Activated naive CD8-positive, alpha-beta T cell treated with anti-CD3 and anti-CD28 coated beads, Interleukin-2, amount 10 ng/mL, durations not matched to agents 7 days and 5 days (primary cell): ENCODE data around the gene RHOA. TPM values are rescaled to one million over a fixed set of nuclear protein-coding genes. Genes with fewer than 3 reads are reported as not detected.
"Not testable (repeated sequence)": the region's sequence is repeated elsewhere in the genome, so short reads cannot be mapped to it uniquely, and the experiment has no call there.

Experiments used
- ATAC-seq: fragments of 150-1000 bp; cut with Tn5 transposase; one replicate; pipeline ENCODE4 v1.10.0; 2021; ENCODE audit warnings: low read depth, moderate library complexity
- POLR2A ChIA-PET: fragments of 350-600 bp; sonication (Branson Sonifier 250); formaldehyde crosslinking; loops from one replicate; lab custom pipeline; 2021; ENCODE audit warnings: antibody characterized with exemption; lab: Charles Lee
- DNase-seq: peaks from one replicate; pipeline ENCODE4 v3.0.0; 2021
- H3K27ac Mint-ChIP-seq: one replicate; pipeline ENCODE4 v1.8.0; 2022; ENCODE audit warnings: mild to moderate bottlenecking, mixed read lengths
- H3K27me3 Mint-ChIP-seq: one replicate; pipeline ENCODE4 v1.8.0; 2022; ENCODE audit warnings: mild to moderate bottlenecking, moderate library complexity, mixed read lengths
- H3K36me3 Mint-ChIP-seq: one replicate; pipeline ENCODE4 v1.8.0; 2021; ENCODE audit warnings: mild to moderate bottlenecking, mixed read lengths
- H3K4me1 Mint-ChIP-seq: one replicate; pipeline ENCODE4 v1.8.0; 2021; ENCODE audit warnings: mixed read lengths
- H3K4me3 Mint-ChIP-seq: one replicate; pipeline ENCODE4 v1.8.0; 2022; ENCODE audit warnings: mild to moderate bottlenecking, moderate library complexity, mixed read lengths
- H3K9me3 Mint-ChIP-seq: one replicate; pipeline ENCODE4 v1.8.0; 2021; ENCODE audit warnings: mixed read lengths
- total RNA-seq, 2 experiments: library from RNA; stranded (reverse); gene quantifications; one replicate each; pipeline ENCODE4 v1.2.3, GENCODE V29; 2021

Gene RHOA
- total RNA-seq, 2 experiments from 2014 or later, result 428 to 441 TPM

DNA sequence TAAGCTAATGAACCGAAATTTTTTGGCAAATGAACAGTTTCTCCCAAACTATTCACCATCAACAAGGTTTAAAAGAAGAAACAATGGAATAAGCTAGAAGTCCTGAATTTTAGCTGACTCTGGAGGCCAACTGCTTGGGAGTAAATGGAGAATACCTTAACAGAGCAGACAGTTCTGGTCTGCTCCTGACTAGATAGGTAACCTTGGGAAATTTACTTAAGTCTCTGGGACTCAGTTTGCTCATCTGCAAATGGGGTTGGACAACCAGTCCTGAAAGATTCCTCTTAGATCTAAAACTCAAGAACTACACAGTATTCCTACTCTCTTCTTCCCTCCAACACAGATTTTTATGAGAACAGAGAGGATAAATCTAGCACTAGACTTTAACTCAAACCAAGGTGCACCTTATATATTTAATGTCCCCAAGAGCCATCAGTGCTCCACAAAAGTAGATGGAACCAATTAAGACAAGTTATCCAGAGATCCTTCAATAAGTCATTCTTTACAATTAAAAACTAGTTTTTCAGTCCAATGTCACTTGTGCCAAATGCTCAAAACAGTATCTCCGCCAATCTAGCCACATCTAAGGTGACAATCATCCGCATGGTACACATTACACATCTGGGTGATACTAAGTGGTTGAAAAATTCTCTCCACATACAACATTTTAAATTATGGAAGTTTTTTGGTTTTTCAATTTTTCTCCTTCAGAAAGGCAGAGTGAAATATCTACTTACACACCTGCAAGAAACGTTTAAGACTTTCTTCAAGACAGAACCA lies 1.5 kb downstream of the RHOA start:
- Mint-ChIP-seq H3K36me3 (peaks cover 22% of the 10 kb centered on the region), H3K4me1 (peaks cover 45% of the 10 kb centered on the region), H3K27me3 (no peaks in the 10 kb centered on the region), H3K4me3 (peak overlapping the region; percentile 94), H3K9me3 (no peaks in the 10 kb centered on the region), H3K27ac (peak overlapping the region; percentile 89)
- POLR2A ChIA-PET, result interaction anchor here (0.6 to 1.1 kb wide), 4 partner anchors 34 to 316 kb away, joined by 3 to 8 read pairs (median 3); partner anchors contain the start of genes QRICH1, USP19 and USP4
- DNase-seq (no peak), ATAC-seq (no peak)

DNA sequence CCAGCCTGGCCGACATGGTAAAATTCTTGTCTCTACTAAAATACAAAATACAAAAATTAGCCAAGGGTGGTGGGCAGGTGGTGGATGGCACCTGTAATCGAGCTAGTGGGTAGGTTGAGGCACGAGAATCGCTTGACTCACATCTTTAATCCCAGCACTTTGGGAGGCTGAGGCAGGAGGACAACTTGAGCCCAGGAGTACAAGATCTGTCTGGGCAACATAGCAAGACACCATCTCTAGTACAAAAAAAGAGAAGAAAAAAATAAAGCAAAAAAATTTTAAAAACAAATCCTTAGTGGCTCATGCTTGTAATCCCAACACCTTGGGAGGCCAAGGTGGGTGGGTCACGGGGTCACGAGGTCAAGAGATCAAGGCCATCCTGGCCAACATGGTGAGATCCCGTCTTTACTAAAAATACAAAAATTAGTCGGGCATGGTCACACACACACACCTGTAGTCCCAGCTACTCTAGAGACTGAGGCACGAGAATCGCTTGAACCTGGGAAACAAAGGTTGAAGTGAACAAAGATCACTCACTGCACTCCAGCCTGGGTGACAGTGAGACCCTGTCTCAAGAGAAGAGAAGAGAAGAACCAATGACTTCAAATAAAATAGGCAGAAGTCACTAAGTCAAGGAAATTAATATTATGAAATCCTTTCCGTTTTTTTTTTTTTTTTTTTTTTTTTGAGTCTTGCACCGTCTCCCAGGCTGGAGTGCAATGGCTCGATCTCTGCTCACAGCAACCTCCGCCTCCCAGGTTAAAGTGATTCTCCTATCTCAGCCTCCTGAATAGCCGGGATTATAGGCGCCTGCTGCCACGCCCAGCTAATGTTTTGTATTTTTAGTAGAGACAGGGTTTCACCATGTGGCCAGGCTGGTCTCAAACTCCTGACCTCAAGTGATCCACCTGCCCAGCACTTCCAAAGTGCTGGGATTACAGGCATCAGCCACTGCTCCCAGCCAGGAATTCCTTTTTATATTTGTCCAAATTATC lies 4.9 kb downstream of the RHOA start:
- POLR2A ChIA-PET, result no interaction called here
- ATAC-seq (no peak), DNase-seq (no peak)
- Mint-ChIP-seq H3K4me3 (peak overlapping the region; percentile 47), H3K9me3 (no peaks in the 10 kb centered on the region), H3K27me3 (no peaks in the 10 kb centered on the region), H3K4me1 (peaks cover 29% of the 10 kb centered on the region), H3K36me3 (peaks cover 20% of the 10 kb centered on the region), H3K27ac (peak overlapping the region; percentile 49)

DNA sequence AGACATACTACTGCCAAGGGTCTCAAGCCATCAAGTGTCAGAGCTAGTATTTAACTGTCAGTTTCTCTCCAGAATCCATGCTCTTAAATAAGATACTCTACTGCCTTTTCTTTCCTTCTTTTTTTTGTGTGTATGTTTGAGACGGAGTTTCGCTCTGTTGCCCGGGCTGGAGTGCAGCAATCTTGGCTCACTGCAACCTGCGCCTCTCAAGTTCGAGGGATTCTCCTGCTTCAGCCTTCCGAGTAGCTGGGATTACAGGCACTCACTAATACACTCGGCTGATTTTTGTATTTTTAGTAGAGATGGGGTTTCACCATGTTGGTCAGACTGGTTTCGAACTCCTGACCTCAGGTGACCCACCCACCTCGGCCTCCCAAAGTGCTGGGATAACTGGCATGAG lies 6.2 kb downstream of the RHOA start:
- not testable (repeated sequence) for H3K27ac Mint-ChIP-seq, H3K27me3 Mint-ChIP-seq
- POLR2A ChIA-PET, result interaction anchor here (0.8 to 1.0 kb wide), 2 partner anchors 64 to 66 kb away, joined by 4 to 6 read pairs; partner anchors contain the start of gene USP4

DNA sequence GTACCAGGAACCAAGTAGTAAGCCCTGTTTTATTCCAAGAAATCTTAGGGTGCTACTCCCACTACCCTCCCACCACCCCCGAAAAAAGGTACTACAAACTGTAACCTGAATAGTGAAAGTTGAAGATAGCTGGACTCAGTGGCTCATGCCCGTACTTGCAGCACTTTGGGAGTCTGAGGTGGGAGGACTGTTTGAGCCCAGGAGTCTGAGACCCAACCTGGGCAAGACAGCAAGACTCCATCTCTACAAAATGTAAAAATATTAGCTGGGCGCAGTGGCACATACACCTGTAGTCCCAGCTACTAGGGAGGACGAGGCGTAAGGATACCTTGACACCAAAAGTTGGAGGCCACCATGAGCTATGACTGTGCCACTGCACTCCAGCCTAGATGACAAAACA lies 7.9 kb downstream of the RHOA start:
- no peak for DNase-seq
- Mint-ChIP-seq H3K27ac (no peak overlapping the region), H3K36me3 (peaks cover 30% of the 10 kb centered on the region), H3K4me1 (peaks cover 32% of the 10 kb centered on the region), H3K9me3 (no peaks in the 10 kb centered on the region), H3K4me3 (no peak overlapping the region), H3K27me3 (no peaks in the 10 kb centered on the region)
- no peak for ATAC-seq
- POLR2A ChIA-PET, result no interaction called here

More for the DNA sequence above, 6.2 kb downstream of the RHOA start:
- H3K9me3 Mint-ChIP-seq, H3K4me3 Mint-ChIP-seq, DNase-seq, ATAC-seq: not testable (repeated sequence)
- peaks cover 22% of the 10 kb centered on the region for H3K36me3 Mint-ChIP-seq
- peaks cover 33% of the 10 kb centered on the region for H3K4me1 Mint-ChIP-seq

DNA sequence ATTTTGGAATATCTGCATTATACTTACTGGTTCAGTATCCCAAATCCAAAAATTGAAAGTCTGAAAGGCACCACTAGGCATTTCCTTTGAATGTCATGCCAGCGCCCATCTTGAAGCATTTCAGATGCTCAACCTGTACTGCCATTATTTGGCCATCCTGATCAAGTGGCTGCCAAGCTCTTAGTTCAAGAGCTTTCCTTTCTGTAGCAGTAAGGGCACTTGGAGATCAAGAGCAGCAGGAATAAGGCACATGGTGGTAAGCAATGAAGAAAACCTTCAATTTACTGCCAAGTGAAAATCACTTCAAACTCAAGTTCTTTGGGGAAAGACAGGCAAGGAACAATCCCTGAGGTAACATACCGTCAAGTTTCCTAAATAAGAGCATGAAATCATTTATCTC lies 10.0 kb downstream of the RHOA start:
- H3K4me3 Mint-ChIP-seq, result no peak overlapping the region
- no peaks in the 10 kb centered on the region for H3K27me3 Mint-ChIP-seq
- H3K36me3 Mint-ChIP-seq, result peaks cover 36% of the 10 kb centered on the region
- DNase-seq (no peak), ATAC-seq (no peak)
- no peaks in the 10 kb centered on the region for H3K9me3 Mint-ChIP-seq
- peaks cover 30% of the 10 kb centered on the region for H3K4me1 Mint-ChIP-seq
- no peak overlapping the region for H3K27ac Mint-ChIP-seq
- POLR2A ChIA-PET, result no interaction called here

DNA sequence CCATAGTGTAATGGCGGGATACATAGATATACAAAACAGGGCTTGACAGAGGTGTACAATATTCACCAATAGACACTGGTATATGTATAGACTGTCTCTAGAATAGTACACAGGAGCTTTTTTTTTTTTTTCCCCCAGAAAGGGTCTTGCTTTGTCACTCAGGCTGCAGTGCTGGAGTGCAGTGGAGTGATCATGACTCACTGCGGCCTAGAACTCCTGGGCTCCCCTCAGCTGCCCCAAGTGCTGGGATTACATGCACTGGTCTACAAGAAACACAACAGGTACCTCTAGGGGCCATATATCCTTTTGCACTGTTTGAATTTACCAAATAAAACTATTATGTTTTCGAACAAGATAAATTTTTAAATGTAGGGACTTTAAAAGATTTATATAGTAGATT lies 12.3 kb downstream of the RHOA start:
- Mint-ChIP-seq H3K4me1 (peaks cover 38% of the 10 kb centered on the region), H3K27ac (no peak overlapping the region), H3K9me3 (no peaks in the 10 kb centered on the region), H3K36me3 (peaks cover 43% of the 10 kb centered on the region), H3K27me3 (no peaks in the 10 kb centered on the region), H3K4me3 (no peak overlapping the region)
- POLR2A ChIA-PET, result no interaction called here
- DNase-seq (no peak), ATAC-seq (no peak)

DNA sequence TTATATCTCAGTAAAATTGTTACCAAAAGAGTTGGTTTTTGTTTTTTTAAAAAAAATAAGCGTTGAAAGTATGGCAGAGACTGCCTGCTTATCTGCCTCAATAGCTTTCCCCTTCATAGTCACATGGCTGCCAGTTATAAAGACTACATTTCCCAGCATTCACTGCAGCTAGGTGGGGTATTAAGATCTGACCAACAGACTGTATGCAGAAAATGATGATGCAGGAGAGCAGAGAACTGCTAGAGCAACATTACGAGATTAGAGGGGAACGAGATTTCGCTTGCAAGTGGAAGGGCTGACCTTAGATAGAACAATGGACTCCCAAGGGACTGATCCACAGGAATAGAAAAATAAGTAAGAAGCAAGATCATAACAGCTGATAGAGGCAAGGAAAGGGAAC lies 14.3 kb downstream of the RHOA start:
- DNase-seq (no peak), ATAC-seq (no peak)
- POLR2A ChIA-PET, result no interaction called here
- Mint-ChIP-seq H3K36me3 (peaks cover 48% of the 10 kb centered on the region), H3K9me3 (no peaks in the 10 kb centered on the region), H3K27me3 (no peaks in the 10 kb centered on the region), H3K4me3 (no peak overlapping the region), H3K27ac (peak overlapping the region; percentile 45), H3K4me1 (peaks cover 45% of the 10 kb centered on the region)

DNA sequence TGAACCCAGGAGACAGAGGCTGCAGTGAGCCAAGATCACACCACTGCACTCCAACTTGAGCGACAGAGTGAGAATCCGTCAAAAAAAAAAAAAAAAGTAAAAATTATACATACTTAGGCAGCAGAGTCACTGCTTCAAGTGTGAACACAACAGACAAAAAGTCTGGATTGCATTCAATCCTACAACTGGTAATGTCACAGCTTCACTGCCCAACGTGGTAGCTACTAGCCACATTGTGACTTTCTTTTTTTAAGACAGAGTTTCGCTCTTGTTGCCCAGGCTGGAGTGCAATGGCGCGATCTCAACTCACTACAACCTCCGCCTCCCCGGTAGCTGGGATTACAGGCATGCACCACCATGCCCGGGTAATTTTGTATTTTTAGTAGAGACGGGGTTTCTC lies 20.5 kb downstream of the RHOA start:
- DNase-seq, H3K27ac Mint-ChIP-seq, ATAC-seq, H3K4me3 Mint-ChIP-seq, POLR2A ChIA-PET, H3K27me3 Mint-ChIP-seq, H3K9me3 Mint-ChIP-seq: not testable (repeated sequence)
- peaks cover 28% of the 10 kb centered on the region for H3K4me1 Mint-ChIP-seq
- H3K36me3 Mint-ChIP-seq, result peaks cover 33% of the 10 kb centered on the region

DNA sequence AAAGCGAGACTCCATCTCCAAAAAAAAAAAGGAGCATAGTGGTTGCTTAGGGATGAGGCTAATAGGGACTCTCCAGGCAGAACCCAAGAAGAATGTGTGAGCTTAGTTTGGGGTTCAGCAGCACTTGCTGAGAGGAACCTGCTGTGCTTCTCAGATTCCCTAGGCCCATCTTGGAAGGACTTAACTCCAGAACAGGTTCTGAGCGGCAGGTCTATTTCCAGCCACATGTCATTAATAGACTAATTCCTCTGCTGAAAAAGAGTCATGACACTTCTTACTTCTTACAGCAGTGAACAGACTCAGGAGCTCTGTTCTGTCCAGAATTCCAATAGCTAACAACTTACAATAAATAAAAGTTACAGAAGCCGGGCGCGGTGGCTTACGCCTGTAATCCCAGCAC lies 22.5 kb downstream of the RHOA start:
- POLR2A ChIA-PET, result no interaction called here
- Mint-ChIP-seq H3K27ac (no peak overlapping the region), H3K4me1 (peaks cover 19% of the 10 kb centered on the region), H3K4me3 (no peak overlapping the region), H3K27me3 (no peaks in the 10 kb centered on the region), H3K36me3 (peaks cover 22% of the 10 kb centered on the region), H3K9me3 (no peaks in the 10 kb centered on the region)
- no peak for ATAC-seq
- no peak for DNase-seq

DNA sequence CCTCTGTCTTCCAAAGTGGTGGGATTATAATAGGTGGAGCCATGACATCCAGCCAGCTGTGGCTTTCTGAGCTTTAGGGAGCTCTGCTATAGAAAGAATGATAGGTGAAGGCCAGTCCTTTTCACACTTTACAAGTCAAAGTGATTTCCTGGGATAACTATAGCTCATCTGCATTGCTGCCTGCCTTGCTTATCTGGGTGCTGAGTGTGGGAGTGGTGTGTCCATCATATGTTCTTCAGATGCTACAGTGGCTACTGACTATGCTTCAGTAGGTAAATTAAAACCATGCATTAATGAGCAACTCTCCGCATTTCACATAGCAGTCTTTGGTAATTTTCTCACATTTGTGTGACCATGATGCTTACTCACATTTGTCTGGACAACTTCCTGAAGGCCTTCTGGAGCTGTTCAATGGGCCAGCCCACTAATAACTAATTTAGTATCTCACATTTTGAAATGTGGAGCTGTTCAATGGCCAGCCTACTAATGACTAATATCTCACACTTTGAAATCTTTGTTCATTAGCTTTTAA lies 23.4 kb downstream of the RHOA start:
- H3K4me1 Mint-ChIP-seq, result peaks cover 19% of the 10 kb centered on the region
- POLR2A ChIA-PET, result no interaction called here
- ATAC-seq (no peak), DNase-seq (no peak)
- no peaks in the 10 kb centered on the region for H3K27me3 Mint-ChIP-seq
- H3K9me3 Mint-ChIP-seq, result no peaks in the 10 kb centered on the region
- peaks cover 26% of the 10 kb centered on the region for H3K36me3 Mint-ChIP-seq
- H3K4me3 Mint-ChIP-seq, result no peak overlapping the region
- H3K27ac Mint-ChIP-seq, result no peak overlapping the region

DNA sequence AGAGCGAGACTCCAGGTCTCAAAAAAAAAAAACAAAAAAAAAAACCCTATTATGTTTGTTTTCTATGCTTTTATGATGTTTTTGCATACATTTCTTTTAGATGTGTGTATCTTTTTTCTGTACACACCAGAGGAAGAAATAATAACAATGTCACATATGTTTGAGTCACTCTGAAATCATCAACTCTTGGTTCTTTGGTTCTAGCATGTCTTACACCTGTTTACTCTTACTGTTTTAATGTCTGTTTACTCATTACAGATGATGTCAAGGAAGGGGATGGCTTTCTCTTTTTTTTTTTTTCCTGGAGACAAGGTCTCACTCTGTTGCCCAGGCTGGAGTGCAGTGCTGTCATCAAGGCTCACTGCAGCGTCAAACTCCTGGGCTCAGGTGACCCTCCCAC lies 24.1 kb downstream of the RHOA start:
- peaks cover 28% of the 10 kb centered on the region for H3K36me3 Mint-ChIP-seq
- no peak for ATAC-seq
- H3K27ac Mint-ChIP-seq, result no peak overlapping the region
- no peaks in the 10 kb centered on the region for H3K27me3 Mint-ChIP-seq
- no peaks in the 10 kb centered on the region for H3K9me3 Mint-ChIP-seq
- peaks cover 15% of the 10 kb centered on the region for H3K4me1 Mint-ChIP-seq
- H3K4me3 Mint-ChIP-seq, result no peak overlapping the region
- DNase-seq, result no peak
- POLR2A ChIA-PET, result no interaction called here

DNA sequence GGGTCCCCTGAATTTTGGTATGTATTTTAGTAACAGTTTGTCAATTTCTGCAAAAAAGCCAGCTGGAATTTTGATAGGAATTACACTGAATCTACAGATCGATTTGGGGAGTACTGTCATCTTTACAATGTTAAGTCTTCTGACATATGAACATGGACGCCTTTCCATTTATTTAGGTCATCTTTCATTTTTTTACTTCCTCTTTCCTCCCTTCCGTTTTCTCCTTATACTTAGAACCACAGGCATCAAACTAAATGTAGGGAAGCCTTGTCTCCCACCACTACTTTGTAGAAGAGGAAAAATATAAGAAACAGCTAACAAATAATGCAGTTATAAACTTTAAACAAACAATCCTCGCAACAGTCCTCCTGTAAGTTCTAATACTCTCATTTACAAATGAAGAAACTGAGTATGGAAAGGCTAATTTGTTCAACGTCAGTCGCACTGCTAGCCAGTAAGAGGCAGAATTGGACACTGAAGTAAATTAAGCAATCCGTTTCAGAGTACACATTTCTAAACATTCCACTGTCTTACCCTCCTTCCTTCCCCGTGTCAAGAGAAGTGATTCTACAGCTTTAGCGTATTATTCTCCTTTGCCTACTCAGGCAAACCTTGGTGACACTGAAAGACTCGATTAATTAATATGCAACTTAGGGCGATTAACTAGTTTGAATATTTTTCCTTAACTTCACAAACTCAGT lies 25.6 kb downstream of the RHOA start:
- Mint-ChIP-seq H3K36me3 (peaks cover 26% of the 10 kb centered on the region), H3K27me3 (no peaks in the 10 kb centered on the region), H3K27ac (no peak overlapping the region), H3K4me3 (no peak overlapping the region), H3K4me1 (peaks cover 13% of the 10 kb centered on the region), H3K9me3 (no peaks in the 10 kb centered on the region)
- POLR2A ChIA-PET, result no interaction called here
- DNase-seq (no peak), ATAC-seq (no peak)

DNA sequence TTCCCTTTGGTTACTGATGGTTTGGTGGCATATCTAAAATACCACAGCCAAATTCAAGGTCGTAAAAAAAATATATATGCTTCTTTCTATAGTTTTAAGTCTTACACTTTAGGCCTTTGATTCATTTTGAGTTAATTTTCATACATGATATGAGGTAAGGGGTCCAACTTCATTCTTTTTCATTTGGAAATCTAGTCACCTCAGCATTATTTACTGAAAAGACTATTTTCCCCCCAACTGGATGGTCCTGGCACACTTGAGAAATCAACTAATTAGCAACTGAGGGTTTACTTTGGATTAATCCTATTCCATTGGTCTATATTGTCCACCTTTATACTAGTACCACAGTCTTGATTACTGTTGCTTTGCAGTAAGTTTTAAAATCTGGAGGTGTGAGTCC lies 26.2 kb downstream of the RHOA start:
- Mint-ChIP-seq H3K4me1 (peaks cover 13% of the 10 kb centered on the region), H3K4me3 (no peak overlapping the region)
- POLR2A ChIA-PET, result no interaction called here

More for the DNA sequence above, 26.2 kb downstream of the RHOA start:
- Mint-ChIP-seq H3K27me3 (no peaks in the 10 kb centered on the region), H3K36me3 (peaks cover 26% of the 10 kb centered on the region), H3K9me3 (no peaks in the 10 kb centered on the region), H3K27ac (no peak overlapping the region)
- ATAC-seq (no peak), DNase-seq (no peak)
